Stimulated activated CD8-positive, alpha-beta memory T cell treated with anti-CD3 and anti-CD28 coated beads, Interleukin-7, amount 100 ng/mL, for 24 hours (primary cell): Measurements from ENCODE around the gene MAP2K2.
"Not testable (repeated sequence)": the region's sequence is repeated elsewhere in the genome, so short reads cannot be mapped to it uniquely, and the experiment has no call there.

Experiments
- DNase-seq: peaks from one replicate; pipeline ENCODE4 v3.0.0-alpha.2; 2020; ENCODE audit warnings: low read depth

The MAP2K2 gene

DNA sequence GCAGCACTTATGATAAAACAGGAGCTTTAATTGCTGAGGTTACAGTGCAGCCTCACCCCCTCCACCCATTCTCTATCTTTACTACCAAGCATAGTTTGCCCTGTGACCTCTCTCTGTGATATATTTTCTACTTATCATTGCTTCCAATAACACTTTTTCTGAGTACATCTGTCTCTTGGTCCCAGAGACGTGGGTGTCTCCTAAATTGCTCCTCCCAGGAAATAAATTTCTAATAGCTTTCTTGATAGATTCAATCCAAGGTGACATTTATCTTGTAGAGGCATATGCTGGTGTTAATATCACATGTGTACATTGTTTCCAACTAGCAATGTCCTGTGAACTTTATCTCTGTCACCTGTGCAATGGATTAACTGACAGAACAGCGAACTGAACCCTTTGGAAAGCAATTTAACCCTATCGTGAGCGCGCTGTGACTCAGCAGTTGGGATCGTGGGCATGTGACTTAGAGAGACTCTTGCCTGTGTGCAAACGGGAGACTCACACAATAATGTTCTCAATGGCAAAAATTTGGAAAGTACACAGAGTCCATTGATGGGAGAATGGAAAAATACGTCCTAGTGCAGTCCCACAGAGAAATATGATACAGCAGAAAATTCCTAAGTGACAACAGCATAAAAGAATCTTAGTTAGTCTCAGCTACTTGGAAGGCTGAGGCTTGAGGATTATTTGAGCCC lies 7.0 kb upstream of the MAP2K2 start:
- DNase-seq: no peak

DNA sequence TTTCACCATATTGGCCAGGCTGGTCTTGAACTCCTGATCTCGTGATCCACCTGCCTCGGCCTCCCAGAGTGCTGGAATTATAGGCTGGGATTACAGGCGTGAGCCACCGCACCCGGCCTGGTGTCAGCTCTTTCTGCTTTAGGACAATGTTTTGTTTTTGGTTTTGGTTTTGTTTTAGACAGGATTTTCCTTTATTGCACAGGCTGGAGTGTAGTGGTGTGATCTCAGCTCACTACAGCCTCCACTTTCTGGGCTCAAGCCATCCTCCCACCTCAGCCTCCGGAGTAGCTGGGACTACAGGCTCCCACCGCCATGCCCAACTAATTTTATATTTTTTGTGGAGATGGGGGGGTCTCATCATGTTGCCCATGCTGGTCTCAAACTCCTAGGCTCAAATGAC lies 5.1 kb upstream of the MAP2K2 start:
- not testable (repeated sequence) for DNase-seq

DNA sequence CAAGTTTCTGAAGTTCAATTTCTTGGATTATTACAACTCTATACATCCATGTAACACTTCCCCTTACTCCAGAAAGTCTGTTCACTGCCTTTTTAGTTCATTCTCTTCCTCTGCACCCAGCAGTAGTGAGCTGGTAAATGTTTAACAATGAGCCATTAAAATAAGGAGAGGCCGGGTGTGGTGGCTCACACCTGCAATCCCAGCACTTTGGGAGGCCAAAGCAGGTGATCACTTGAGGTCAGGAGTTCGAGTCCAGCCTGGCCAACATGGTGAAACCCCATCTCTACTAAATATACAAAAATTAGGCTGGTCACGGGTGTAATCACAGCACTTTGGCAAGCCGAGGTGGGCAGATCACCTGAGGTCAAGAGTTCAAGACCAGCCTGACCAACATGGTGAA lies 3.4 kb upstream of the MAP2K2 start:
- not testable (repeated sequence) for DNase-seq

DNA sequence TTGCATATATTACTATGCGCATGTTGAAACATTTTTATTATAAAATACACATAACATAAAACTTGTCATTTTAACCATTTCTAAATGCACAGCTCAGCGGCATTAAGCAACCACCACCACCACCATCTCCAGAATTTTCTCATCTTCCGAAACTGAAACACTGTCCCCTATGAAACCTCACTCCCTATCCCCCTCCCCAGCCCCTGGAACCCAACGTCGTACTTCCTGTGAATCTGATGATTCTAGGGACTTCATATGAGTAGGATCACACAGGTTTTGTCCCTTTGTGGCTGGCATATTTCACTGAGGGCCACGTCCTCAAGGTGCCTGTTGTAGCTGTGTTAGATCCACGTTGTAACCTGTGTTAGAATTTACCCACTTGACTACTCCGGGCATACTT lies 716 bp upstream of the MAP2K2 start:
- no peak for DNase-seq

DNA sequence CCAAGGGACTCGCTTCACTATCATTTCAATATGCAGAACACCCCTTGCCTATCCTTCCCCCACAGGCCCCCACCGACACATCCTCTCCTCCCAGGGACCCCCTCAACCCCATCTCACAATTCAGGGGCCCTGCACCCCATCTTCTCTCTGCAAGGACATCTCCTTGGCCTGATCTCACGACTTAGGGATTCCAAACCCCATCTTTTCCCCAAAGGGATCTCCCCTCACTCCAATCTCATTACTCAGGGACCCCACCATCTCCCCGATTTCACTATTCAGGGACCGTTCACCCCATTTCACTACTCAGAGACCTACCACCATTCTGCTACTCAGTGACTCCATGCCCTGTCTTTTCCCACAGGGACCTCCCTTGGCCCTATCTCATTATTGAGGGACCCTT lies 1.4 kb downstream of the MAP2K2 start:
- no peak for DNase-seq

DNA sequence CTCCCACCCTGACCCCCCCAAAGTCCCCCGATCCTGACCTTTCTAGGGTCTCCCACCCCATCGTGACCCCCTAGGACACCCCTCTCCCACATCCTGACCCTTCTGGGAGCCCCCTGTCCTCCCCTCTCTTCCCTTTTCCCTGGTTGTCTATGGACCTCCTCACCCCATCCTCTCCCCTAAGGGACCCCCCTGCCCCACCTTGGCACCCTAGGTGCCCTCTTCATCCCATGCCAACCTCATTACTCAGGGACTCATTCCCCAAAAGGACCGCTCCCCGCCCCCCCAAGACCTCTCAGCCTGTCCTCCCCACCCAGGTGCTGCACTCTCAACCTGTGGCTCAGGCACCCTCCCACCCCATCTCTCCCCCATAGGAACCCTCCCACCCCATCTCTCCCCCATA lies 2.1 kb downstream of the MAP2K2 start:
- no peak for DNase-seq

DNA sequence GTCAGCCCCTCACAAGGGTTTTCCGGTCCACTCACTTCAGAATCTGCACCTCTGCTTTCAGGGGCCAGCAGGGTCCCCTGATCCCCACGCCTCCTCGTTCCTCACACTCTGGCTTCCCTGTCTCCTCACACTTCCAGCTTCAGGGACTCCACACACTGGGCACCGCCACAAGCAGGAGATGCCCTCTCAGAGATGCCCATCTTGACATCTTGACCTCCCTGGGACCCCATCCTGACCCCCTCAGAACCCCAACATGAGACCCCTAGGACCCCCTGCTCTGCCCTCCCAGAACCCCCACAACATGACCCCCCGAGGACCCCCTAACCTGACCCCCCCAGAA lies 2.7 kb downstream of the MAP2K2 start:
- no peak for DNase-seq

DNA sequence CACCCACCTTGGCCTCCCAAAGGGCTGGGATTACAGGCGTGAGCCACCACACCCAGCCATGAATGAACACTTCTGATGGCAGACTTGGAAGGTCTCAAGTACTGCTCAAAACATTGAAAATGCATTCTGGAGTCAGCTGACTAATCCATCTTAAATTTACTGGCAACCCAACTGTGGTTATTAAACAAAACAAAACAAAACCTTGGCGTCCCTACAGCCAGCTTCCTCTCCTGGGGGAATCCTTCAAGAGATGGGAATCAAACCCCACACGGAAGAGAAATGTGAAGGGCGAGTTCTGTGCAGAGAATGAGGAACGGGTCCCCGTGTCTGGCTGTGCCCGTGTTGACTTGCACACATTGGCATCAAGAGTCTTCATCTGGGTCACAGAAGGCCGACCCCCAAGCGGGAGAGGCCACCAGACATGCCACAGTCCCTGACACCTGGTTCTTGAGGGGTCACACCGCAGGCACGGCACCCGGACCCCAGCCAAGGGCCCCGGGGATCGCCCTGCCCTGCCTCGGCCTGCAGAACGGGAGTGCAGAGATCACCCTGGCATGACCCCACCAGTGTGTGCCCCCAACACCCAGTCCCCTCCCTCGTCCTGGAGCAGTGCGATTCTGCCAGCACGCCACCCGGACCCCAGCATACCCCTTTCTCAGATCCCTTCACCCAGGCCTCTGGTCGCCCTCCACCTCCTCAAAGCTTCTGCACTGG lies 3.2 kb downstream of the MAP2K2 start:
- DNase-seq: no peak

DNA sequence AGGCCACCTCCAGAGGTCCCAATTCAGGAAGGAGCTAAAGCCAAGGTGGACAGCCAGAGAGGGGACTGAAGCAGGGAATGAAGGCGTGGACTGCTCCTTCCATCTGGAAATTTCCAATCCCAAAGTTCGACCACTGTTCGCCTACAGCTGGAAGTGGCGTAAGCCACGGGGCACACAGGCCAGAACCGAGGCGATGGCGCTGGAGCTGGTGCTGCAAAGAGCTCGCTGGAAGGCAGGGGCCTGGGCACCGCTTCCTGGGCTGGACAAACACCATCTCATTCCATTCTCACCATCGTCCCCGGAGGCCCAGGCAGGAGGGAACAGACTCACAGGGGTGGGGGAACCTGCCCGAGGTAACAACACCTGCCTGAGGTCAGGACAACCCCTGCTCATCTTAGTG lies 4.2 kb downstream of the MAP2K2 start:
- no peak for DNase-seq

DNA sequence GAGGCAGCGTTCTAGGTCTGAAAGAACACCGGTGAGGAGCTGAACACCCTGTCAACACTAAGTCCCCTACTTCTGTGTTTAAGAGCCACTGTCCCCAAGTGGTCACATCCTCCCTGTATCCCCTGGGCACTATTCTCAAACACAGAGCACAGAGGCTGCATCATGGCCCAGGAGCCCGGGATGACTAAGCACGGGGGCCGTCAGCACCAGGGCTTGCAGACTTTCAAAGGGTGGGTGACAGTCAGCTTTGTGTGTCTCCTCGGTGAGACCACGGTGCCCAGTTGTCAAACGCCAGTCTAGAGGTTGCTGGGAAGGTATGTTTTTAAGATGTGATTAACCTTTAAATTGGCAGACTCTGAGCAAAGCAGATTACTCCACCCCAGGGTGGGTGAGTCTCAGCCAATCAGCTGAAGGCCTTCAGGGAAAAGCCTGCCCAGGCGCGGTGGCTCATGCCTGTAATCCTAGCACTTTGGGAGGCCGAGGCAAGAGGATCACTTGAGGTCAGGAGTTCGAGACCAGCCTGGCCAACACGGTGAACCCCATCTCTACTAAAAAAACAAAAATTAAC lies 8.0 kb downstream of the MAP2K2 start:
- DNase-seq: no peak

DNA sequence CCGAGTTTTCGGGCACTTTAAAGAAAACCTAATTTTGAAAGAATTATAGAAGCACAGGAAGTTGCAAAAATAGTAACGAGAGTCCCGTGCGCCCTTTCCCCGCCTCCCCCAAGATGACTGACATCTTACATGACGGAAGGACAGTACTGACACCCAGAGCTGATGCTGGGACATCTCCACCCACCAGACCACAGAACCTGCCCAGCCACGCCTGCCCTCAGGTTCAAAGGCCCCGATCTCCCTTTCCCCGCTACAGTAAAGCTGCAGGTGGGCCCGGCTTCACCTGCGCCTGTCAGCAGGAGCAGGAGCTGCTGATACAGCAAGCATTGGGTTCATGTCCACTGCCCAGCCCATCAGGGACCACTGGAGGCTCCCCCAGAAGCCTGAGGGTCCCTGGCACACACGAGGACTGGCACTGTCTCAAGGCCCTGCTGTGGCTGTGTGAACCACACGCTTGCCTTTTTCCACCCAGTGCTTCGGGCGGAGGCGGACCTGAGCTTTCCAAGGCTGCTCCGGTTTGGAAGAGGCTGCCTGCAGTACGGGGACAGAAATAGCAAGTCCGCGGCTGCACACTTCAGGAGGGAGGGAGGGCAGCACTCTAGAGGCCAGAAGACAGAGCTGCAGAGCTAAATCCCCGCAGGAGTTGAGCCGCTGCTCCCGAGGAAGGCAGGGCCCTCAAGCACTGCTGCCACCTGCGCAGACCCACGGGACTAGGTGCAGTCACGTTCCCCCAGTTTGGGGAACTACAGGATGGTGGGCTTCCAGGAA lies 8.7 kb downstream of the MAP2K2 start:
- no peak for DNase-seq

DNA sequence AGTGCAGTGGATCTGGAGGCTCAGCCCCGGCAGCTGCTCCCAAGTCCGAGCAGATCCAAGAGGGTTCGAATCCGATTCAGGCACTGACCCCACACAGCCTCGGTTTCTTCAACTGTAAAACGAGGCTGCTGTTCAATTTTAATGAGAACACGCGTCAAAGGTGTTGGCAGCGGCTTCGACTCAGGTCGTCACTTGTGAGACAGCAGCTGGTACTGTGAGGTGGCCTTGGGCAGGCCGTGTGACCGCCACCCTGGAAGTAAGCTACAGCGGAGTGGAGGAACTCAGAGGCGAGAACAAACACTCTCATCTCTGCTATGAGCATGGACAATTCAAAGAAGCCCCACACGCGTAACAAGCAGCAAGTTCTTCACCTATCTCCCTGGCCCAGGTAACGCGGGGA lies 9.7 kb downstream of the MAP2K2 start:
- no peak for DNase-seq

DNA sequence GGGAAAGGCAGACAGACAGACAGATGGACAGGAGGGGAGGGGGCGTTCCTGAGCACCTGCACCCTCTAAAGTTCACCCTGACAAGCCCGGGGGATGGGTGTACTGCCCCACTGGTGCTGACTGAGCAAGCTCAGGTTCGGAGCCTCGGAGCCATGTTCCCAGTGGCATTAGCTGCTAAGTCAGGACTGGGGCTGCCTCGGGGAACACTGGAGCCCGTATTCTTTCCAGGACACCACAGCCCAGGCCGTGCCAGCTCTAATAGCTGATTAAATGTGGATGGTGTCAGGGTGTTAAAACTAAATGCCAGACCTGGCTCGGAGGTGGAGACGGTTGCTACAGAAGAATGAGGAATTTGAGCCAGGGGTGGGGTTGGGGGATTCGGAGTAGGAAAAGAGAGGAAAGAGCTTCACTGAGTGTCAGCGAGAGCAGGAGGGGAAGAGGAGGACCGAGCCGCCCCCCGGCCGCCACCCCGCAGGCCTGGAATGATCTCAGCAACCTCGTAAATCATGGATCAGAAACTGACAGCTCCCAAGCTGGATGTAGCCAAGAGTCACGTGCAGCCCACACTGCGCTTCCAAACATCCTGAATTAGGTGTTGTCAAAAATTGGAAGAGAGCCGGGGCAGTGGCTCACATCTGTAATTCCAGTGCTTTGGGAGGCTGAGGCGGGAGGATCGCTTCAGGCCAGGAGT lies 10.4 kb downstream of the MAP2K2 start:
- DNase-seq: no peak

DNA sequence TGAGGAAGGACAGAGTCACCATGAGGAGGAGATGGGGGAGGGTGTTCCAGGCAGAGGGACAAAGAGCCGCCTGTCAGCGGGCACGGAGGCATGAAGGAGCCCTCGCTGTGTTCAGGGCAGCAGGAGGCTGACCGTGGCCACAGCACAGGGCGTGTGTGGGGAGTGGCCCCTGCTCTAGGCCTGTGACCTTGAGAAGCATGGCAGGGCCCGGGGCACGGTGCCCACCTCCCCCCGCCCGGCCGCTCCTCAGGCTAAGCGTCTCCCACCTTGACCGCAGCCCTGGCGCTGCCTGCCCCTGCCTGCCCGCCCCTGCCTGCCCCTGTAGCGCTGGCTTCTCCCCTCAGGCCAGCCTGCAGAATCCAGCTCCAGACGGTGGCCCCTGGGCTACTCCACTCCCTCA lies 11.6 kb downstream of the MAP2K2 start:
- DNase-seq: no peak

DNA sequence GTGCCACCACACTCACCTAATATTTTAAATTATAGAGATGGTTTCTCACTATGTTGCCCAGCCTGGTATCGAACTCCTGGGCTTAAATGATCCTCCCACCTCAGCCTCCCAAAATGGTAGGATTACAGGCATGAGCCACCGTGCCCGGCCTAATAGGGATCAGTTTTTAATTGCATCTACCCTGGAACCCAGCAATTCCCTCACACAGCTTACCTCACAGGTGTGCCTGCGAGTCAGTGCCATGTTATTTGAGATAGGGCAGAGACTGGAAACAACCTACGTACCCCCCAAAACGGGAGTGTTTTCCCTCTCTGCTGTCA lies 14.3 kb downstream of the MAP2K2 start:
- DNase-seq: no peak

DNA sequence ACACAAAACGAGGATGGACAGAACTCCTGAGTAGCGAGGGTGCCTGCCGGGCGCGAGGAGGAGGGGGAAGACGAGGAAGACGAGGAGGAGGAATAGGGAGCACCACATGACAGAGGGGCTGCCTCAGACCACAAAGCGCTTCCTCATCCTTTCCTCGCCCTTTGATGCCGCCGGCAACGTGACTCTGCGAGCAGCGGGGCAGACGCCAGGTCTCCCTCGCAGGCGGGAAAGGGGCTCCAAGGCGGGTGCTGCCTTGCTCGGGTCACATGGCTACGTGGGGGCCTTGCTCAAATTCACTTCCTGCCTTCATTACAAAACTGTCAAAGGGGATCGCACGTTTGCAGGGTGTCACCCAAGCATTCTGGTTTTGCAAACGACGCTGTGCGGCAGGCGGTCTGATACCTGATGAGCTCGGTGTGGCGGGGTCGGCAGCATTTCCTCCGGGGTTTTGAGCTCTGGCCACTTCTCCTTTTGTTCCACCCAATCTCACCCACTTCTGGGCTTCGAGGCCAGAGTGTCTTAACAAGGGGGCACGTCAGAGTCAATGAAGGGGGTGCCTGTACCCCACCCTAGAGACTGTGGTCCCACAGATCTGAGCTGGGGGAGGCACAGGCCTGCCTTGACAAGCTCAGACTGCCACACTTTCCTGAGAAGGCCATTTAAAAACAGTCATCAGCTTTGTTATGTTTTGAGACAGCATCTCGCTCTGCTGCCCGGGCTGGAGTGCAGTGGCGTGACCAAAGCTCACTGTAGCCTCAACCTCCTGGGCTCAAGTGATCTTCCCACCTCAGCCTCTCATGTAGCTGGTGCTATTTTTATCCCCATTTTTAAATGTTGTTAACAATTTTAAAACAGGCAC lies 14.9 kb downstream of the MAP2K2 start:
- DNase-seq: no peak

DNA sequence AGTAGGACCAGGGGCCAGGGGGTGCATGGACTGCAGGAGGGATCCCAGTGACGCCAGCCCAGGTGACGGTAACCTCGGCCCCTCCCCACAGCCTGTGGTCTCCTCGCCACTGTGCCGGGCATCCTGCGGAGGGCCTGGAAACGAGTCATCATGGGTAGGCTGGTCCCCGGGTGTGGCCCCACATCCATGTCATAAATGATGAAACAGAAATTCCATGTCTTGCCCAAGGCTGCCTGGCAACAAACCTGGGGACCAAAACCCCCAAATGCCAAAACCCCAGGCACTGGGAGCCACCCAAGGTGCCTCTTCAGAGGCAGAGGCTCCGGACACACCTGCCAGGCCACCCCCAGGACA lies 20.9 kb downstream of the MAP2K2 start:
- DNase-seq: no peak

DNA sequence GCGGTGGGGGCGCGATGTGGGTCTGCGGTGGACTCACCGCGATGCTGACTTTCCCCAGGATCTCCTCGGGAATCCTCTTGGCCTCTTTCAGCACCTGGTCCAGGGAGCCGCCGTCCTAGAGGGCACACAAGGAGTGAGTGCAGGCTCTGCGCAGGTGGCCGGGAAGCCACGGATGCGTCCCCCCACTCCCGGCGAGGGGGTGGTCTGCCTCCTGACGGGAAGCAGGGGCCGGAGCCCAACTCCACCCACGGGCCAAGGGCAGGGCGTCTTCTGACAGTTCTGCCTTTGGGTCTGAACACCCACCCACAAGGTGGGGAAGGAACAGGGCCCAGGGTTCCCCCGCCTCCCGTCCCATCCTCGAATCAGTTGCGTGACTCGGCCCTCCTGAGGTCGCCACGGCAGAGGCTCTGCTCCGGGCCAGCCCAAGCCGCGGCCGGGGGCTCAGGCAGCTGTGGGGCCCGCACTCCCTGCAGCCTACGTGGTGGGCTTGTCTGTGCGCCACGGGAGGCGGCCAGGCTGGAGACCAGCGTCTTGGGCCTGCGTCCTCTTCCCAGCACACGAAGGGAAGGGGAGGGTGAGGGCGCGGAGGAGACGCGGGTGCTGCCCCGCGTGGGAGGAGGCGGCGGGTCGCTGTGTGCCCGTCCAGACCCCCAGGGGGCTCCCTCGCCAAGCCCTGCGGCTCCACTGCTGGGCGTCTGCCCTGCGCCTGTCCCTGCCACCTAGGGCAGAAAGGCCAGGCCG lies 21.4 kb downstream of the MAP2K2 start:
- no peak for DNase-seq

DNA sequence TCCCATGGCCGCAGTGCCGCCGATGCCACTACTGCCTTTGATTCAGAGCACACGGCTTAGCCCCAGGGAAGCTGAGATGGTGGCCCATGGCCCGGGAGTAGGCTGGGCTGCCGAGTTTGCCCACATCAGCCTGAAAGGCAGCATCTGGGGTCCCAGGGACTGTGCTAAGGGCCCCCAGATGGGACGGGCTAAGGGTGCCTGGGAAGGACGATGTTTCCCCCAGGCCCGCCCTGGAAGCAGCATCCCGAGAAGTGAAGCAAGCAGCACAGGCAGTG lies 22.5 kb downstream of the MAP2K2 start:
- DNase-seq: no peak

DNA sequence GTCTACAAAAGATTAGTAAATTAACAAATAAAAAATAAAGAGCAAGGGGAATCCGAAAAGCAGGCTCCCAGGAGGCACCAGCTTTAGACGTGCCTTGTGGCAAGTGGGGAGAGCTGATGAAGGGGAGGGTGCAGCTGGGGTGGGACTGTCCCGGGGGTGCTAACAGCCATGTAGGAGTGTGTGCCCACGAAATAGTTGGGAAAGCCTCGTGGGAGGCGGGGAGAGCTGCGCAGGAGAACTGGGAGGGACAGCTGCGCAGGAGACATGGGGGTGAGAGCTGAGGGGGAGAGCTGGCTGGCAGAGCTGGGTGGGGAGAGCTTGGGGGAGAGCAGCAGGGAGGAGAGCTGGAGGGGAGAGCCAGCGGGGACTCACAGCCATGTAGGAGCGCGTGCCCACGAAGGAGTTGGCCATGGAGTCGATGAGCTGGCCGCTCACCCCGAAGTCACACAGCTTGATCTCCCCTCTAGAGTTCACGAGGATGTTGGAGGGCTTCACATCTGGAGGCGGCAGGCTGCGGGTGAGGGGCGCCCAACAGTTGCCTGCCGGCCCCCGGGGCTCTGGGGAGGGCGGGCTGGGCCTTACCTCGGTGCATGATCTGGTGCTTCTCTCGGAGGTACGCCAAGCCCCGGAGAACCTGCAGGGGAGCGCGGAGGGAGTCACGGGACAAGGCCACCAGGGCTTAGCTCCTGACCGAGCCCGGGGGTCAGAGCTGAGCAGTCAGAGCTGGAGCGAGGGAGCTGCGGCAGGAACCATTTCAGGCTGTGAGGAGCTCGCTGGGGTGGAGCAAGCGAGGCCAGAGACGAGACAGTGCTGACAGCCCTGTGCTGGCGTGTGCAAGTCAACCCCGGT lies 23.1 kb downstream of the MAP2K2 start:
- DNase-seq: no peak
